WTC11 (cell line): ENCODE results near the gene GCSAML. TPM values are rescaled to one million over a fixed set of nuclear protein-coding genes. Genes with fewer than 3 reads are reported as not detected.

Source experiments
- ATAC-seq: fragments of 200-7000 bp; cut with Tn5 transposase; 2 replicates; pipeline ENCODE4 v1.10.0; 2021; ENCODE audit warnings: mild to moderate bottlenecking, moderate library complexity
- Bru-seq: library from RNA; stranded (reverse); fragments of 400-500 nt; gene quantifications from one replicate; lab custom pipeline; 2021; lab: Mats Ljungman, UMichigan
- CTCF ChIA-PET: fragments of 300-600 bp; sonication (Branson Sonifier 250); formaldehyde crosslinking; loops from one replicate; lab custom pipeline; 2021; ENCODE audit warnings: antibody characterized with exemption; lab: Charles Lee
- POLR2A ChIA-PET: fragments of 350-600 bp; sonication (Branson Sonifier 250); formaldehyde crosslinking; loops from one replicate; lab custom pipeline; 2021; ENCODE audit warnings: antibody characterized with exemption; lab: Charles Lee
- DNase-seq: peaks from one replicate; pipeline ENCODE4 v3.0.0; 2021; ENCODE audit warnings: low spot score
- H3K27ac Mint-ChIP-seq: 2 replicates; pipeline ENCODE4 v1.8.0; 2021; ENCODE audit warnings: mixed read lengths
- H3K27me3 Mint-ChIP-seq: 2 replicates; pipeline ENCODE4 v1.8.0; 2021; ENCODE audit warnings: low read depth, mild to moderate bottlenecking, moderate library complexity, mixed read lengths
- H3K36me3 Mint-ChIP-seq: 2 replicates; pipeline ENCODE4 v1.8.0; 2021; ENCODE audit warnings: mixed read lengths
- H3K4me1 Mint-ChIP-seq: 2 replicates; pipeline ENCODE4 v1.8.0; 2022; ENCODE audit warnings: mixed read lengths
- H3K4me3 Mint-ChIP-seq: 2 replicates; pipeline ENCODE4 v1.8.0; 2021; ENCODE audit warnings: mild to moderate bottlenecking, moderate library complexity, mixed read lengths
- H3K9me3 Mint-ChIP-seq: 2 replicates; pipeline ENCODE4 v1.8.0; 2021; ENCODE audit warnings: mixed read lengths
- CDX4 ChIP-seq: fragments of 250-450 bp; sonication (Bioruptor Pico); IDR thresholded peaks from 2 replicates; pipeline ENCODE4 v1.9.0; 2021; ENCODE audit warnings: moderate library complexity, mild to moderate bottlenecking, inconsistent platforms, borderline replicate concordance
- ELF4 ChIP-seq: sonication (generic); formaldehyde crosslinking; IDR thresholded peaks from 2 replicates; pipeline ENCODE4 v1.8.1; 2022; ENCODE audit warnings: low read depth, mild to moderate bottlenecking, moderate library complexity, missing genetic modification reagents
- ESRRA ChIP-seq: sonication (generic); formaldehyde crosslinking; IDR thresholded peaks from 2 replicates; pipeline ENCODE4 v1.8.1; 2022; ENCODE audit warnings: mild to moderate bottlenecking, missing genetic modification reagents, borderline replicate concordance
- FOXJ3 ChIP-seq: sonication (generic); formaldehyde crosslinking; IDR thresholded peaks from 2 replicates; pipeline ENCODE4 v1.9.0; 2021; ENCODE audit warnings: missing genetic modification reagents, mild to moderate bottlenecking, borderline replicate concordance
- GTF2I ChIP-seq: fragments of 250-450 bp; sonication (Bioruptor Pico); conservative IDR thresholded peaks from 2 replicates; pipeline ENCODE4 v1.4.0; 2021; ENCODE audit warnings: mild to moderate bottlenecking
- IRF1 ChIP-seq: sonication (generic); formaldehyde crosslinking; IDR thresholded peaks from 2 replicates; pipeline ENCODE4 v1.8.0; 2023; ENCODE audit warnings: missing genetic modification reagents
- IRF2 ChIP-seq: sonication (generic); formaldehyde crosslinking; IDR thresholded peaks from 2 replicates; pipeline ENCODE4 v1.8.0; 2022; ENCODE audit warnings: low read depth, missing genetic modification reagents, borderline replicate concordance
- KAT7 ChIP-seq: sonication (generic); formaldehyde crosslinking; IDR thresholded peaks from 2 replicates; pipeline ENCODE4 v1.8.1; 2023; ENCODE audit warnings: missing genetic modification reagents, mild to moderate bottlenecking, borderline replicate concordance
- MXD4 ChIP-seq: fragments of 250-450 bp; sonication (Bioruptor Pico); IDR thresholded peaks from 2 replicates; pipeline ENCODE4 v1.8.0; 2021; ENCODE audit warnings: mild to moderate bottlenecking, moderate library complexity, borderline replicate concordance
- MYBL2 ChIP-seq: sonication (generic); formaldehyde crosslinking; IDR thresholded peaks from 2 replicates; pipeline ENCODE4 v1.8.1; 2023; ENCODE audit warnings: mild to moderate bottlenecking, moderate library complexity, missing genetic modification reagents
- NFYB ChIP-seq: sonication (generic); formaldehyde crosslinking; conservative IDR thresholded peaks from 2 replicates; pipeline ENCODE4 v1.8.0; 2022; ENCODE audit warnings: low read depth, missing genetic modification reagents
- ZNF138 ChIP-seq: sonication (generic); formaldehyde crosslinking; conservative IDR thresholded peaks from 2 replicates; pipeline ENCODE4 v1.8.1; 2022; ENCODE audit warnings: mild to moderate bottlenecking, moderate library complexity, missing genetic modification reagents
- ZNF263 ChIP-seq: sonication (generic); formaldehyde crosslinking; IDR thresholded peaks from 2 replicates; pipeline ENCODE4 v1.8.1; 2022; ENCODE audit warnings: low read depth, mild to moderate bottlenecking, moderate library complexity, missing genetic modification reagents
- ZNF532 ChIP-seq: fragments of 250-450 bp; sonication (Bioruptor Pico); IDR thresholded peaks from 2 replicates; pipeline ENCODE4 v1.9.0; 2021; ENCODE audit warnings: mild to moderate bottlenecking, borderline replicate concordance
- ZNF671 ChIP-seq: fragments of 250-450 bp; sonication (Bioruptor Pico); IDR thresholded peaks from 2 replicates; pipeline ENCODE4 v1.8.0; 2021; ENCODE audit warnings: mild to moderate bottlenecking
- long read RNA-seq, 3 experiments: library from RNA in 1 of 3; library from capped mRNA in 1 of 3; library from polyadenylated mRNA in 1 of 3; unstranded in 2 of 3; stranded (forward) in 1 of 3; transcript quantifications; one replicate each; pipeline ENCODE4 v2.0.0, GENCODE V29; 2021
- total RNA-seq: library from RNA; stranded (reverse); gene quantifications from 3 replicates; pipeline ENCODE4 v1.2.3, GENCODE V29; 2021
- TF ChIP-seq, protein P1 (sequence below): sonication (generic); formaldehyde crosslinking; IDR thresholded peaks from 2 replicates; pipeline ENCODE4 v1.8.1; 2022; ENCODE audit warnings: mild to moderate bottlenecking, missing genetic modification reagents, moderate library complexity, borderline replicate concordance
- TF ChIP-seq, protein P2 (sequence below): sonication (generic); formaldehyde crosslinking; IDR thresholded peaks from 2 replicates; pipeline ENCODE4 v1.8.1; 2023; ENCODE audit warnings: mild to moderate bottlenecking, missing genetic modification reagents

GCSAML gene
- total RNA-seq (not detected in 3 replicates), Bru-seq, nascent RNA (not detected)
- long read RNA-seq, experiment 1 = 0 reads
- long read RNA-seq, experiment 2 = 0 reads
- long read RNA-seq, experiment 3 = 0 reads

DNA sequence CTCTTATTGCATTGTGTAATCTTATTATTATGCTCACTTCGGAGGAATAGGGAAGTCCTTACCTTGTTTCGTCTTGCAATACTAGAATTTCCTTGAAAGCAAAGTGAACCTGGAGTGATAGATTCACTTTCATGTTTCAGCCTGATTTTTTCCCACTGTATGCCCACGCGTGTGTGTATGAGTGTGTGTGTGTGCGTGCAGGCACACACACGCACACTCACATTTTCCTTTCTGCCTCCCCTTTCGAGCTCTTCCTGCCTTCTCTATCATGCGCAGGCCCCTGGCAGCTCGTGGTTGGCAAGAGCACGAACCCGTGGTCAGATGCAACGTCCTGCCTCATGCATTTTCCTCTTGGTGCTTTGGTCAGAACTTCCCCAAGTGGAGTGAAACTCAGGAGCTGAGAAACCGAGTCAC, at the start of gene GCSAML:
Gene GCSAML, plus strand, starts transcription at position 366 of the 414 bp plus-strand sequence. CDS start 58 bp downstream, outside the sequence.
- POLR2A ChIA-PET = no interaction called here
- no peaks in the 10 kb centered on the region for H3K36me3 Mint-ChIP-seq
- ATAC-seq = no peak
- no peak within 1 kb of the TSS for H3K27ac Mint-ChIP-seq
- peaks cover 8% of the 10 kb centered on the region; the same call in 1 of the 2 replicates for H3K9me3 Mint-ChIP-seq
- H3K4me1 Mint-ChIP-seq = peaks cover 21% of the 10 kb centered on the region
- H3K4me3 Mint-ChIP-seq = no peak within 1 kb of the TSS
- H3K27me3 Mint-ChIP-seq = no peaks in the 10 kb centered on the region
- no peak for DNase-seq
- CTCF ChIA-PET = no interaction called here
- TF ChIP-seq ZNF263 (CRISPR knock-in tag) (no peak), ELF4 (CRISPR knock-in tag) (no peak), IRF1 (no peak), MYBL2 (CRISPR knock-in tag) (no peak), CDX4 (no peak), KAT7 (CRISPR knock-in tag) (no peak), ZNF532 (no peak), ESRRA (CRISPR knock-in tag) (no peak), ZNF138 (CRISPR knock-in tag) (no peak), GTF2I (no peak)
- TF ChIP-seq, protein P1, sequence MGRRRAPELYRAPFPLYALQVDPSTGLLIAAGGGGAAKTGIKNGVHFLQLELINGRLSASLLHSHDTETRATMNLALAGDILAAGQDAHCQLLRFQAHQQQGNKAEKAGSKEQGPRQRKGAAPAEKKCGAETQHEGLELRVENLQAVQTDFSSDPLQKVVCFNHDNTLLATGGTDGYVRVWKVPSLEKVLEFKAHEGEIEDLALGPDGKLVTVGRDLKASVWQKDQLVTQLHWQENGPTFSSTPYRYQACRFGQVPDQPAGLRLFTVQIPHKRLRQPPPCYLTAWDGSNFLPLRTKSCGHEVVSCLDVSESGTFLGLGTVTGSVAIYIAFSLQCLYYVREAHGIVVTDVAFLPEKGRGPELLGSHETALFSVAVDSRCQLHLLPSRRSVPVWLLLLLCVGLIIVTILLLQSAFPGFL (CRISPR knock-in tag) = no peak

- Mint-ChIP-seq H3K36me3 (no peaks in the 10 kb centered on the region), H3K9me3 (no peaks in the 10 kb centered on the region), H3K27me3 (no peaks in the 10 kb centered on the region), H3K4me1 (0 out of 2 replicates have a peak, but pooled peaks cover 4% of the 10 kb centered on the region), H3K27ac (no peak overlapping the region), H3K4me3 (no peak overlapping the region)
- TF ChIP-seq FOXJ3 (CRISPR knock-in tag) (no peak), IRF2 (CRISPR knock-in tag) (no peak), ZNF671 (CRISPR knock-in tag) (no peak), MXD4 (no peak), NFYB (CRISPR knock-in tag) (no peak)
- TF ChIP-seq, protein P2, sequence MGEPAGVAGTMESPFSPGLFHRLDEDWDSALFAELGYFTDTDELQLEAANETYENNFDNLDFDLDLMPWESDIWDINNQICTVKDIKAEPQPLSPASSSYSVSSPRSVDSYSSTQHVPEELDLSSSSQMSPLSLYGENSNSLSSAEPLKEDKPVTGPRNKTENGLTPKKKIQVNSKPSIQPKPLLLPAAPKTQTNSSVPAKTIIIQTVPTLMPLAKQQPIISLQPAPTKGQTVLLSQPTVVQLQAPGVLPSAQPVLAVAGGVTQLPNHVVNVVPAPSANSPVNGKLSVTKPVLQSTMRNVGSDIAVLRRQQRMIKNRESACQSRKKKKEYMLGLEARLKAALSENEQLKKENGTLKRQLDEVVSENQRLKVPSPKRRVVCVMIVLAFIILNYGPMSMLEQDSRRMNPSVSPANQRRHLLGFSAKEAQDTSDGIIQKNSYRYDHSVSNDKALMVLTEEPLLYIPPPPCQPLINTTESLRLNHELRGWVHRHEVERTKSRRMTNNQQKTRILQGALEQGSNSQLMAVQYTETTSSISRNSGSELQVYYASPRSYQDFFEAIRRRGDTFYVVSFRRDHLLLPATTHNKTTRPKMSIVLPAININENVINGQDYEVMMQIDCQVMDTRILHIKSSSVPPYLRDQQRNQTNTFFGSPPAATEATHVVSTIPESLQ (CRISPR knock-in tag) = no peak
- DNase-seq (no peak), ATAC-seq (no peak)
- ChIA-PET CTCF (no interaction called here), POLR2A (no interaction called here)
Observed at GRCh38 chr1:247500865-247501264, 48.1 kb upstream of the GCSAML start.
